GM21825 (cell line): ENCODE data around the gene SH3PXD2A.

ENCODE experiments used
- ATAC-seq: cut with Tn5 transposase; IDR thresholded peaks from one replicate; pipeline ENCODE4 v1.9.1; 2021; ENCODE audit warnings: mild to moderate bottlenecking, moderate library complexity; ENCODE audit not compliant: unreplicated experiment

Gene SH3PXD2A

GRCh38 chr10:103692436-103692951 lies 162.9 kb downstream of the SH3PXD2A start:
- peak; percentile 48 for ATAC-seq

GRCh38 chr10:103691723-103692435 lies 163.5 kb downstream of the SH3PXD2A start:
- peak; percentile 28 for ATAC-seq

- ATAC-seq, result no peak
Measured at GRCh38 chr10:103691267-103691666, 164.1 kb downstream of the SH3PXD2A start.

- no peak for ATAC-seq
Measured at GRCh38 chr10:103690281-103690680, 165.1 kb downstream of the SH3PXD2A start.

GRCh38 chr10:103688491-103688890 lies 166.9 kb downstream of the SH3PXD2A start:
- no peak for ATAC-seq

GRCh38 chr10:103687718-103688117 lies 167.7 kb downstream of the SH3PXD2A start:
- ATAC-seq, result no peak

- no peak for ATAC-seq
Measured at GRCh38 chr10:103687172-103687571, 168.2 kb downstream of the SH3PXD2A start.

GRCh38 chr10:103685880-103686669 lies 169.3 kb downstream of the SH3PXD2A start:
- peak; percentile 63 for ATAC-seq

- ATAC-seq, result no peak
Measured at GRCh38 chr10:103683851-103684250, 171.5 kb downstream of the SH3PXD2A start.

- ATAC-seq, result no peak
Measured at GRCh38 chr10:103682631-103683030, 172.7 kb downstream of the SH3PXD2A start.

GRCh38 chr10:103681617-103682399 lies 173.6 kb downstream of the SH3PXD2A start:
- no peak for ATAC-seq

GRCh38 chr10:103680869-103681236 lies 174.5 kb downstream of the SH3PXD2A start:
- no peak for ATAC-seq

GRCh38 chr10:103679096-103679790 lies 176.1 kb downstream of the SH3PXD2A start:
- peak; percentile 77 for ATAC-seq

GRCh38 chr10:103678178-103678526 lies 177.2 kb downstream of the SH3PXD2A start:
- peak; percentile 79 for ATAC-seq

GRCh38 chr10:103677486-103678177 lies 177.7 kb downstream of the SH3PXD2A start:
- ATAC-seq, result no peak

- no peak for ATAC-seq
Measured at GRCh38 chr10:103676851-103677417, 178.4 kb downstream of the SH3PXD2A start.

- ATAC-seq, result no peak
Measured at GRCh38 chr10:103676058-103676785, 179.2 kb downstream of the SH3PXD2A start.

- ATAC-seq, result no peak
Measured at GRCh38 chr10:103673606-103674005, 181.8 kb downstream of the SH3PXD2A start.

- ATAC-seq, result no peak
Measured at GRCh38 chr10:103672345-103672744, 183.0 kb downstream of the SH3PXD2A start.
